Measurements from ENCODE around the gene SDF4.

Gene SDF4

GRCh38 chr1:1167841-1168450 lies 63.9 kb downstream of the SDF4 start:
- H3K4me3 ChIP-seq (replicated peaks in 1 of 2; ENCODE audit: low read depth in 2 of 2, low read length in 2 of 2): no peak overlapping the region
- no peak for DNase-seq (ENCODE audit: low read depth in 2 of 2)
- TF ChIP-seq, protein P1, sequence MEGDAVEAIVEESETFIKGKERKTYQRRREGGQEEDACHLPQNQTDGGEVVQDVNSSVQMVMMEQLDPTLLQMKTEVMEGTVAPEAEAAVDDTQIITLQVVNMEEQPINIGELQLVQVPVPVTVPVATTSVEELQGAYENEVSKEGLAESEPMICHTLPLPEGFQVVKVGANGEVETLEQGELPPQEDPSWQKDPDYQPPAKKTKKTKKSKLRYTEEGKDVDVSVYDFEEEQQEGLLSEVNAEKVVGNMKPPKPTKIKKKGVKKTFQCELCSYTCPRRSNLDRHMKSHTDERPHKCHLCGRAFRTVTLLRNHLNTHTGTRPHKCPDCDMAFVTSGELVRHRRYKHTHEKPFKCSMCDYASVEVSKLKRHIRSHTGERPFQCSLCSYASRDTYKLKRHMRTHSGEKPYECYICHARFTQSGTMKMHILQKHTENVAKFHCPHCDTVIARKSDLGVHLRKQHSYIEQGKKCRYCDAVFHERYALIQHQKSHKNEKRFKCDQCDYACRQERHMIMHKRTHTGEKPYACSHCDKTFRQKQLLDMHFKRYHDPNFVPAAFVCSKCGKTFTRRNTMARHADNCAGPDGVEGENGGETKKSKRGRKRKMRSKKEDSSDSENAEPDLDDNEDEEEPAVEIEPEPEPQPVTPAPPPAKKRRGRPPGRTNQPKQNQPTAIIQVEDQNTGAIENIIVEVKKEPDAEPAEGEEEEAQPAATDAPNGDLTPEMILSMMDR (IDR thresholded peaks at IDR 0.05; ENCODE audit: low read depth, low read length): no peak

DNA sequence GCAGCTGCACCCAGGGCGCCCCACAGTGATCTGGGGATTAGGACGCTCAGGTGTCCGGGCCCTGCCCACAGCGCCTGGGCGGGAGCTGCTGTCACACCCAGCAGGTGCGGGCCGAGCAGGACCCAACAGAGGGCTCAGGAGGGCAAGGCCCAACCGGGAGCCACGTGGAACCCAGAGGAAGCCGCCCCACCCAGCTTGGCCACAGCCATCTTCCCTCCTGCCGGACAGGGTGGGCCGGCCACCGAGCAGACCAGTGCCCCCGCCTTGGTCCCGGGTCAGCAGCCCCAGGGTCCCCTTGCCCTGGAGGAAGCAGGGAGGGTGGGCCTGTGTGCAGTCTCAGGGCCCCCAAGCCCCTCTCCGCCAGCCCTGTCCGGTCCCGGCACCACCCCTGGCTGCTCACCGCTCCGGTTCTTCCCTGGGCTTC lies 64.4 kb downstream of the SDF4 start:
- TF ChIP-seq, protein P1 (IDR thresholded peaks at IDR 0.05; ENCODE audit: low read depth, low read length): no peak
- no peak for DNase-seq (ENCODE audit: low read depth in 2 of 2)
- no peak overlapping the region for H3K4me3 ChIP-seq (replicated peaks in 1 of 2; ENCODE audit: low read depth in 2 of 2, low read length in 2 of 2)

Data from cardiac fibroblast (primary cell).